ENCODE measurements around the gene UBAC2. TPM values are rescaled to one million over a fixed set of nuclear protein-coding genes. Genes with fewer than 3 reads are reported as not detected.
A peak's percentile ranks its signal among the peaks of the same experiment; 100 is the strongest.

Gene UBAC2
- total RNA-seq, 2 experiments from 2014 or later, result 52.8 to 60.8 TPM

GRCh38 chr13:99258946-99259345 lies 58.3 kb downstream of the UBAC2 start:
- Mint-ChIP-seq H3K27ac (peak overlapping the region; percentile 94), H3K9me3 (ENCODE audit: low read depth) (no peaks in the 10 kb centered on the region), H3K4me3 (peak overlapping the region; percentile 86), H3K27me3 (no peaks in the 10 kb centered on the region), H3K4me1 (peaks cover 60% of the 10 kb centered on the region), H3K36me3 (peaks cover 30% of the 10 kb centered on the region)
- DNase-seq (no peak), ATAC-seq (peak; percentile 44)
- CTCF ChIA-PET, result interaction anchor here (0.9 to 4.2 kb wide), 8 partner anchors 11 to 240 kb away, joined by 3 to 24 read pairs (median 10); partner anchors contain the start of gene UBAC2

- CTCF ChIA-PET, result interaction anchor here (0.5 to 2.7 kb wide), 6 partner anchors 9 to 1256 kb away, joined by 3 to 10 read pairs (median 4); no protein-coding TSS in a partner anchor
Observed at GRCh38 chr13:99260216-99260615, 59.6 kb downstream of the UBAC2 start.

GRCh38 chr13:99261059-99261458 lies 60.4 kb downstream of the UBAC2 start:
- Mint-ChIP-seq H3K4me1 (peaks cover 64% of the 10 kb centered on the region), H3K4me3 (no peak overlapping the region), H3K36me3 (peaks cover 16% of the 10 kb centered on the region), H3K9me3 (ENCODE audit: low read depth) (no peaks in the 10 kb centered on the region), H3K27ac (peak overlapping the region; percentile 33), H3K27me3 (no peaks in the 10 kb centered on the region)
- ATAC-seq (no peak), DNase-seq (no peak)
- CTCF ChIA-PET, result interaction anchor here (1.5 to 2.7 kb wide), 4 partner anchors 8 to 85 kb away, joined by 3 to 10 read pairs (median 6); no protein-coding TSS in a partner anchor

More at GRCh38 chr13:99260216-99260615, 59.6 kb downstream of the UBAC2 start:
- H3K27ac Mint-ChIP-seq, result peak overlapping the region; percentile 94
- peaks cover 62% of the 10 kb centered on the region for H3K4me1 Mint-ChIP-seq
- no peaks in the 10 kb centered on the region for H3K9me3 Mint-ChIP-seq (ENCODE audit: low read depth)
- H3K4me3 Mint-ChIP-seq, result no peak overlapping the region
- ATAC-seq (no peak), DNase-seq (no peak)
- H3K36me3 Mint-ChIP-seq, result peaks cover 21% of the 10 kb centered on the region
- H3K27me3 Mint-ChIP-seq, result no peaks in the 10 kb centered on the region

GRCh38 chr13:99263126-99263785 lies 62.6 kb downstream of the UBAC2 start:
- no peaks in the 10 kb centered on the region for H3K27me3 Mint-ChIP-seq
- ATAC-seq (no peak), DNase-seq (no peak)
- H3K36me3 Mint-ChIP-seq, result peaks cover 10% of the 10 kb centered on the region
- CTCF ChIA-PET, result interaction anchor here (0.9 to 15.4 kb wide), 11 partner anchors 8 to 235 kb away, joined by 3 to 308 read pairs (median 5); partner anchors contain the start of gene UBAC2
- peak overlapping the region; percentile 49 for H3K27ac Mint-ChIP-seq
- H3K4me1 Mint-ChIP-seq, result peaks cover 58% of the 10 kb centered on the region
- no peak overlapping the region for H3K4me3 Mint-ChIP-seq
- no peaks in the 10 kb centered on the region for H3K9me3 Mint-ChIP-seq (ENCODE audit: low read depth)

- H3K9me3 Mint-ChIP-seq (ENCODE audit: low read depth), result no peaks in the 10 kb centered on the region
- no peaks in the 10 kb centered on the region for H3K27me3 Mint-ChIP-seq
- ATAC-seq (peak; percentile 16), DNase-seq (no peak)
- H3K4me3 Mint-ChIP-seq, result no peak overlapping the region
- H3K36me3 Mint-ChIP-seq, result peaks cover 10% of the 10 kb centered on the region
- H3K4me1 Mint-ChIP-seq, result peaks cover 57% of the 10 kb centered on the region
- CTCF ChIA-PET, result interaction anchor here (0.6 to 15.4 kb wide), 15 partner anchors 9 to 395 kb away, joined by 3 to 308 read pairs (median 5); partner anchors contain the start of gene UBAC2
- H3K27ac Mint-ChIP-seq, result peak overlapping the region; percentile 72
Observed at GRCh38 chr13:99264051-99264450, 63.4 kb downstream of the UBAC2 start.

- ATAC-seq (peak; percentile 20), DNase-seq (no peak)
- Mint-ChIP-seq H3K4me1 (peaks cover 52% of the 10 kb centered on the region), H3K27me3 (no peaks in the 10 kb centered on the region), H3K36me3 (peaks cover 2% of the 10 kb centered on the region), H3K9me3 (ENCODE audit: low read depth) (no peaks in the 10 kb centered on the region), H3K27ac (peak overlapping the region; percentile 67), H3K4me3 (no peak overlapping the region)
- CTCF ChIA-PET, result interaction anchor here (0.8 to 15.4 kb wide), 31 partner anchors 8 to 396 kb away, joined by 3 to 308 read pairs (median 5); partner anchors contain the start of genes CLYBL, GPR18 and UBAC2
Observed at GRCh38 chr13:99265162-99265800, 64.6 kb downstream of the UBAC2 start.

- CTCF ChIA-PET, result interaction anchor here (0.6 to 15.4 kb wide), 40 partner anchors 8 to 685 kb away, joined by 3 to 308 read pairs (median 4); partner anchors contain the start of genes CLYBL, GPR18 and UBAC2
- no peaks in the 10 kb centered on the region for H3K27me3 Mint-ChIP-seq
- H3K9me3 Mint-ChIP-seq (ENCODE audit: low read depth), result no peaks in the 10 kb centered on the region
- no peak overlapping the region for H3K4me3 Mint-ChIP-seq
- peaks cover 3% of the 10 kb centered on the region for H3K36me3 Mint-ChIP-seq
- DNase-seq (no peak), ATAC-seq (peak; percentile 67)
- peak overlapping the region; percentile 67 for H3K27ac Mint-ChIP-seq
- H3K4me1 Mint-ChIP-seq, result peaks cover 55% of the 10 kb centered on the region
Observed at GRCh38 chr13:99265821-99266426, 65.3 kb downstream of the UBAC2 start.

GRCh38 chr13:99266827-99267226 lies 66.2 kb downstream of the UBAC2 start:
- no peaks in the 10 kb centered on the region for H3K27me3 Mint-ChIP-seq
- H3K9me3 Mint-ChIP-seq (ENCODE audit: low read depth), result no peaks in the 10 kb centered on the region
- no peak overlapping the region for H3K27ac Mint-ChIP-seq
- CTCF ChIA-PET, result interaction anchor here (0.7 to 15.4 kb wide), 23 partner anchors 8 to 236 kb away, joined by 3 to 308 read pairs (median 6); partner anchors contain the start of genes GPR18 and UBAC2
- H3K4me3 Mint-ChIP-seq, result no peak overlapping the region
- ATAC-seq (no peak), DNase-seq (no peak)
- peaks cover 8% of the 10 kb centered on the region for H3K36me3 Mint-ChIP-seq
- peaks cover 56% of the 10 kb centered on the region for H3K4me1 Mint-ChIP-seq

GRCh38 chr13:99267927-99268326 lies 67.3 kb downstream of the UBAC2 start:
- peaks cover 5% of the 10 kb centered on the region for H3K9me3 Mint-ChIP-seq (ENCODE audit: low read depth)
- ATAC-seq (no peak), DNase-seq (no peak)
- H3K4me1 Mint-ChIP-seq, result peaks cover 61% of the 10 kb centered on the region
- no peaks in the 10 kb centered on the region for H3K27me3 Mint-ChIP-seq
- no peak overlapping the region for H3K27ac Mint-ChIP-seq
- H3K4me3 Mint-ChIP-seq, result no peak overlapping the region
- H3K36me3 Mint-ChIP-seq, result peaks cover 18% of the 10 kb centered on the region
- CTCF ChIA-PET, result interaction anchor here (0.9 to 15.4 kb wide), 9 partner anchors 10 to 169 kb away, joined by 3 to 308 read pairs (median 10); partner anchors contain the start of genes GPR18 and UBAC2

- no peak for ATAC-seq
- no peak overlapping the region for H3K4me3 Mint-ChIP-seq
- peaks cover 25% of the 10 kb centered on the region for H3K36me3 Mint-ChIP-seq
- no peak overlapping the region for H3K27ac Mint-ChIP-seq
- H3K9me3 Mint-ChIP-seq (ENCODE audit: low read depth), result peaks cover 5% of the 10 kb centered on the region
- CTCF ChIA-PET, result interaction anchor here (0.7 to 15.4 kb wide), 36 partner anchors 9 to 234 kb away, joined by 3 to 308 read pairs (median 7); partner anchors contain the start of genes GPR18, GPR183 and UBAC2
- peaks cover 62% of the 10 kb centered on the region for H3K4me1 Mint-ChIP-seq
- H3K27me3 Mint-ChIP-seq, result no peaks in the 10 kb centered on the region
- no peak for DNase-seq
Observed at GRCh38 chr13:99268822-99269221, 68.2 kb downstream of the UBAC2 start.

GRCh38 chr13:99269627-99270241 lies 69.1 kb downstream of the UBAC2 start:
- Mint-ChIP-seq H3K9me3 (ENCODE audit: low read depth) (peaks cover 5% of the 10 kb centered on the region), H3K36me3 (peaks cover 28% of the 10 kb centered on the region), H3K4me1 (peaks cover 62% of the 10 kb centered on the region), H3K27me3 (no peaks in the 10 kb centered on the region), H3K4me3 (no peak overlapping the region), H3K27ac (no peak overlapping the region)
- ATAC-seq (peak; percentile 70), DNase-seq (no peak)
- CTCF ChIA-PET, result interaction anchor here (0.5 to 15.4 kb wide), 51 partner anchors 9 to 415 kb away, joined by 3 to 308 read pairs (median 6); partner anchors contain the start of genes GPR18, GPR183 and UBAC2

- peaks cover 5% of the 10 kb centered on the region for H3K9me3 Mint-ChIP-seq (ENCODE audit: low read depth)
- H3K27ac Mint-ChIP-seq, result peak overlapping the region; percentile 35
- no peak for DNase-seq
- no peak for ATAC-seq
- H3K4me3 Mint-ChIP-seq, result no peak overlapping the region
- H3K36me3 Mint-ChIP-seq, result peaks cover 34% of the 10 kb centered on the region
- H3K27me3 Mint-ChIP-seq, result no peaks in the 10 kb centered on the region
- H3K4me1 Mint-ChIP-seq, result peaks cover 62% of the 10 kb centered on the region
- CTCF ChIA-PET, result interaction anchor here (0.8 to 15.4 kb wide), 34 partner anchors 9 to 386 kb away, joined by 3 to 308 read pairs (median 8); partner anchors contain the start of genes GPR18, GPR183 and UBAC2
Observed at GRCh38 chr13:99270518-99270917, 69.9 kb downstream of the UBAC2 start.

All from activated CD8-positive, alpha-beta memory T cell treated with anti-CD3 and anti-CD28 coated beads, Interleukin-2, amount 10 ng/mL, durations not matched to agents 7 days and 5 days (primary cell).